ENCODE data around the gene GPANK1.
"Not testable (repeated sequence)": the region's sequence is repeated elsewhere in the genome, so short reads cannot be mapped to it uniquely, and the experiment has no call there.

GPANK1 gene

DNA sequence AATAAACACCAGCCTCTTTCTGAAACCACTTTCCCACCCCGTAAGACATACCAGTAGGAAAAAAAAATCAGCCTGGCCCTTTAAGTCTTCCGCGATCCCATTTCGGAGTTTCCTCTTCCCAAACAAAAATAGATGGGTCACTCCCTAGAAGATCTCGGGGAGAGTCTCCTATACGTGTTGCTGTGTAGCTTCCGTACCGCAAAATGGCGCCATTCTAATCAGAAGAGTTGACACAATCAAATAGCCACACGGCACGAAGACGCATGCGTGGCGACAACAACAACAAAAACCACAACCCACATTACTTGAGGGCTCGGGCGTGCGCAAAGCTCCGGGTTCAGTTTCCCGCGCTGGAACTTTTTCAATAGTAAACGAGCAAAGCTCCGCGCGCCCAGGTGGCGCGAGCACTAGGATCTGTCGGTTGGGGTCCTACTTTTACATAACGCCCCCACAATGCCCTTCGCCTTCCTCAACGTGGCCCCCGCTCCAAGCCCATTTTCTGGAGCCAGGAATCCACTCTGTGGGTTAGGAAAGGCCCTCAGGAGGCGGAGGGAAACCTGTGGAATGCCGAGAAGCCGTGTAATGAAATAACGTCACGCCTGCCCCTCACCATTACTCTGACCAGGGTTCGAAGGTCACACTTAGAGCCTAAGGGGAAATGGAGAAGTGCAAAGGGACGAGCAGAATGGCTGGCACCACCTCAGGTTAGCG, at the start of gene GPANK1:
TSS of gene GPANK1 (minus strand) at position 208 of the 711 bp plus-strand sequence. CDS start 519 bp downstream, outside the sequence.
- DNase-seq (ENCODE audit: extremely low read depth in 1 of 2, low read depth in 1 of 2), result peak; percentile 80 to 81

DNA sequence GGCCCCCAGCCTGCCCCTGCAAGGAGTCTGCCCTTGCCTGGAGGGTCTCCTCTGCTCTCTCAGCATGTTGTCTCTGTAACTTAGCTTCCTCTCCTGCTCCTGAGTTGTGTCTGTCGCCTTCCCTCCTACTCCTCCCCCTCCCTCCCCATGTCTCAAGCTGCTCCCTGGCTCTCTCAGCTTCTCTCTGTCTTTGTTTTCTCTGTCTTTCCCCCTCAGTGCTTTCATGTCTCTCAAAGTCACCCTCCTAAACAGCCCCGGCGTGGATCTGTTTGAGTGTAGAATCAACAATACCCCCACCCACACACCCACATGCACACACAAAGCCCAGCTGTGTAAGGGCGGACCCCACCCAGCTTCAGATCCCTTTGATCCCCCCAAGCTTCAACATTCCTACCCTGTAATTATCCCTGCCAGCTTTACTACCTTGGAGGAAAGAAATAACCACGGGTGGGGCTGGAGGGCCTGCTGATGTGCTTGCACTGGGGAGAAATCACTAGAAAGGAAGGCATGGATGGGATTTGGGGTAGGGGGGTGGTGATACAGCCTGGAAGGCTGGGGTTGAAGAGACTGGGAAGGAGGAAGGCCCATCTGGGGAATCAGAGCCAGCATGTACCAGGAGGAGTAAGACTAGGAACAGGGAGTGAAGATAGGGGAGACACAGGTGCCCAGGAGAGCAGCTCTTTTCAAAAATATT, 49.3 kb upstream of the GPANK1 start:
- DNase-seq (ENCODE audit: extremely low read depth in 1 of 2, low read depth in 1 of 2), result no peak

DNA sequence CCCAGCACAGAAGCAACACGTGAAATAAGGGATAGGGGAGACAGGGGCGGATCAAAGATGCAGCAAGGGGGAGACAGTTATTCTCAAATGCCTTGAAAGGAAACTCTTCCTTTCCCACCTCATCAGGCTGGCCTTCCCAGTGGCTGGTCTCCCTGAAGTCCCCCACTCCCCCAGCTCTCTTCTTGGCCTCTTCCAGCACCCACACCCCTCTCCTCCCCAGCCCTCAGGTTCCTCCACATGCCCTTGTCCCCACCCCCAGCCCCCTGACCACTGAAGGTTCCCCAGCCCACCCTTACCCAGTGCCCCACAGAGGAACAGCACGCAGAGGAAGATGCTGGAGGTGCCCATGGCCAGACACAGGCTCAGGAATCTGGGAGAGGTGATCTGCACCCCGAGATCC, 48.7 kb upstream of the GPANK1 start:
- DNase-seq (ENCODE audit: extremely low read depth in 1 of 2, low read depth in 1 of 2), result no peak

DNA sequence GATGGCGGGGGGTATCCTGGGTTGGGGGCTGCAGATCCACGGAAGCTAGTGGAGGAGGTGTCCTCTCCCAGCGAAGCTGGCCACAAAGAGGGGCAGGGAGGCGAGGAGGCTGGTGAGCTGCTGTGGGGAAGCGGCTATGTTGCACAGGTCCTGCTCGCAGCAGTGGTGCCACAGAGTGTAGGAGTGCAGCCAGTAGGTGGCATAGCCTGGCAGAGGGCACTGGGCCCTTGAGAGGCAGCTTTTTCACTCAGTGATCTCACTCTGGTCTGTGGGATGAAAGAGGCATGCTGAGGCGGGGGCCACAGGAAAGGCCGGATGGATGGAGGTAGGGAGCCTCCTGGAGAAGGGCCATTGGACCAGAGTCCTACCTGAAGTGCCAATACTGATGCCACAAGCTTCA, 47.5 kb upstream of the GPANK1 start:
- no peak for DNase-seq (ENCODE audit: extremely low read depth in 1 of 2, low read depth in 1 of 2)

DNA sequence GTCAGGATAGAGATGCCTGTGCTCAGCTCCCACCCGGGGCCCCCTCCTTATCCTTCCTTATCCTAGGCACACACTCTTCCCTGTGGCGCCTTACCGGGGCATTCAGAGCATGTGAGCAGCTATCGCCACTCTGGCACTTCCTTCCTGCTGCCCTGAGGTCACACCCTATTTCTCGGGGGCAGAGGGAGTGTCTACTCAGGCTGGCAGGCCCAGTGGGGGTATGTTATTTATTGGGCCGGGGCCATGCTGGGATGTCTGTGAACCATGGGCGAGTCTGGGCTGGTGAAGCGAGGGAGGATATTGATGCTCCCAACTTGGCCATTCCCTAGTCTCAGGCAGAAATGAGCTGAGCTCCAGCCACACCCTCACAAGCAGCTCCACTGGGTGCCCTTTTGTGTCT, 46.4 kb upstream of the GPANK1 start:
- no peak for DNase-seq (ENCODE audit: extremely low read depth in 1 of 2, low read depth in 1 of 2)

DNA sequence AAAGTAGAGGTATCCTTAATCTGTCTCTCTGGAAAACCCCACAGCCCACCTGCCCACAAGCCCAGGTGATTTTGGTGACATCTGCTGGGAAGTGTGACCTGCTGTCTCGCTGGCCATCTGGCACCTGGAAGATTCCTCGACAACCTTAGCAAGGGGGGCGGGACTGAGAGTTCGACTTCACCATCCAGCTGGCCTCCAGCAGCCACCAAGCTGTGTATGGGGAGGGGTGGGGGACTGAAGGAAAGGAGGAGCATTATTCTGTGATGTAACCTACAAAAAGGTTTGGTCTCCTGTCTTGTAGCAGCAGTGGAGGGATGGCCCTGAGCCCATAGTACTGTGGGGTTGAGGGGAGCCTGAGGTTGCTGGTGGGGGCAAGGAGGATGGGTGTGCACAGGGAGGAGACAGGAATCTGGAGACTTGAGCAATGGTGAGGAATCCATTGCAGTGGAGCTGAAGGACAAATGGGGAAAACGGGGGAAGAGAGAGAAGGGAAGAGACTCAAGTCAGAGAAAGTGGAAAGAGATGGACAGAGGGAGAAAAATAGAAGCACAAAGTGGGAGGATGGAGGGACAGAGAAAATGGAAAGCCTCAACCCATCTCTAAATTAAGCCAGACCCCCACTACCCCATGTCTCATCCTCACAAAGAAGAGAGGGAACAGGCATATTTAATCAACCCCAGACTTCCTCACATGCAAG, 45.9 kb upstream of the GPANK1 start:
- no peak for DNase-seq (ENCODE audit: extremely low read depth in 1 of 2, low read depth in 1 of 2)

DNA sequence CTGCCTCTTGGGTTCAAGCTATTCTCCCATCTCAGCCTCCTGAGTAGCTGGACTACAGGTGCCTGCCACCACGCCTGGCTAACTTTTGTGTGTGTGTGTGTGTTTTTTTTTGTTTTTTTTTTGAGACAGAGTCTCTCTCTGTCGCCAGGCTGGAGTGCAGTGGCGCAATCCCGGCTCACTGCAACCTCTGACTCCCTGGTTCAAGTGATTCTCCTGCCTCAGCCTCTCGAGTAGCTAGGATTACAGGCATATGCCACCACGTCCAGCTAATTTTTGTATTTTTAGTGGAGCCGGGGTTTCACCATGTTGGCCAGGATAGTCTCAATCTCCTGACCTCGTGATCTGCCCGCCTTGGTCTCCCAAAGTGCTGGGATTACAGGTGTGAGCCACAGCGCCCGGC, 44.4 kb upstream of the GPANK1 start:
- not testable (repeated sequence) for DNase-seq (ENCODE audit: extremely low read depth in 1 of 2, low read depth in 1 of 2)

DNA sequence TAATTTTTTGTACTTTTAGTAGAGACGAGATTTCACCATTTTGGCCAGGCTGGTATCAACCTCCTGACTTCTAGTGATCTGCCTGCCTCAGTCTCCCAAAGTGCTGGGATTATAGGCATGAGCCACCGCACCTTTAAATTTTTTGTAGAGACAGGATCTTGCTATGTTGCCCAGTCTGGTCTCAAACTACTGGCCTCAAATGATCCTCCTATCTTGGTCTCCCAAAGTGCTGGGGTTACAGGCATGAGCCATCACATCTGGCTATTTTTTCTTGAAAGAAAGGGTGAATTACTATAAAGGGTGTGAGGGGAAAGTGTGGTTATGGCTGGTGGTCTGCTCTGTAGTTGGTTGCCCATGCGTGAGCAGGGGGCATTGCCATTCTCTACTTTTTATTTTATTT, 43.4 kb upstream of the GPANK1 start:
- DNase-seq (ENCODE audit: extremely low read depth in 1 of 2, low read depth in 1 of 2), result no peak

DNA sequence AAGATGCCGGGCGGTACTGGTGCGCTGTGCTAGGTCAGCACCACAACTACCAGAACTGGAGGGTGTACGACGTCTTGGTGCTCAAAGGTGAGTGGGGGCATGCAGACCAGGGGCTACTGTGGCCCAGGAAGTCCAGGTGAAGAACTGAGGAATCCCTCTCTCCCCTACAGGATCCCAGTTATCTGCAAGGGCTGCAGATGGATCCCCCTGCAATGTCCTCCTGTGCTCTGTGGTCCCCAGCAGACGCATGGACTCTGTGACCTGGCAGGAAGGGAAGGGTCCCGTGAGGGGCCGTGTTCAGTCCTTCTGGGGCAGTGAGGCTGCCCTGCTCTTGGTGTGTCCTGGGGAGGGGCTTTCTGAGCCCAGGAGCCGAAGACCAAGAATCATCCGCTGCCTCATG, 42.9 kb upstream of the GPANK1 start:
- no peak for DNase-seq (ENCODE audit: extremely low read depth in 1 of 2, low read depth in 1 of 2)

DNA sequence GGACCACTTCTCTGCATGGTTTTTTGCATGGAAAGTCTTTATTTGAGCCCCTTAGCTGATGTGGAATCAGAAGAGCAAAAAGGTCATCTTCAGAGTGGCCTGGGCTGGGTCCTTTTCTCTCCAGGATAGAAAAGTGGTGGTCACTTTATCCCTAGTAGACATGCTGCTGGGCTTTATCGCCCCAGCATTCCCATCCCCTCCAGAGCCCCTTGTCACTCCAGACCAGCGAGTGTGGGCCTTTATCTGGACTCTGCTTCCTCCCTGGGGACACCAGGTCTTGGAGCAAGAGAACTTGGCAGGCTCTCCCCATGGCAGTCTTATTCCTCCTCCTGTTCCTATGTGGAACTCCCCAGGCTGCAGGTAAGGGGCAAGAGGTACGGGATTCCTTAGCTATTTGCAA, 41.8 kb upstream of the GPANK1 start, which contains the start of gene LY6G6F:
TSS of gene LY6G6F (plus strand) at position 268 of the 400 bp plus-strand sequence. CDS start at position 309, 41 bp downstream.
- no peak for DNase-seq (ENCODE audit: extremely low read depth in 1 of 2, low read depth in 1 of 2)

DNA sequence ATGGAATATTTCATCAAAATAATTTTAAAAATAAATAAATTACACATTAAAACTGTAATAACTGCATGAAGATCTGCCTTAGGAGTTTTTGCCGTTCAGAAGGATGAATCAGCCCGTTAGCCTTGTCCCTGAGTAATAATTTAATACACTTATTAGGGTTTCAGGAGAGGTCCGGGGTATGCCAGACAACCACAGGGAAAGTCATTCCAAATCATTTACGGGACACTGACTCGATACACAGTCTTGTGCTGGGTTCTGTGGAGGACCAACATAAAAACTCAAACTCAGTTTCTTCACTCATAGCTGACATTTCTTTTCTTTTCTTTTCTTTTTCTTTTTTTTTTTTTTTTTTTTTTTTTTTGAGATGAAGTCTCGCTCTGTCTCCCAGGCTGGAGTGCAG, 41.1 kb upstream of the GPANK1 start:
- no peak for DNase-seq (ENCODE audit: extremely low read depth in 1 of 2, low read depth in 1 of 2)

DNA sequence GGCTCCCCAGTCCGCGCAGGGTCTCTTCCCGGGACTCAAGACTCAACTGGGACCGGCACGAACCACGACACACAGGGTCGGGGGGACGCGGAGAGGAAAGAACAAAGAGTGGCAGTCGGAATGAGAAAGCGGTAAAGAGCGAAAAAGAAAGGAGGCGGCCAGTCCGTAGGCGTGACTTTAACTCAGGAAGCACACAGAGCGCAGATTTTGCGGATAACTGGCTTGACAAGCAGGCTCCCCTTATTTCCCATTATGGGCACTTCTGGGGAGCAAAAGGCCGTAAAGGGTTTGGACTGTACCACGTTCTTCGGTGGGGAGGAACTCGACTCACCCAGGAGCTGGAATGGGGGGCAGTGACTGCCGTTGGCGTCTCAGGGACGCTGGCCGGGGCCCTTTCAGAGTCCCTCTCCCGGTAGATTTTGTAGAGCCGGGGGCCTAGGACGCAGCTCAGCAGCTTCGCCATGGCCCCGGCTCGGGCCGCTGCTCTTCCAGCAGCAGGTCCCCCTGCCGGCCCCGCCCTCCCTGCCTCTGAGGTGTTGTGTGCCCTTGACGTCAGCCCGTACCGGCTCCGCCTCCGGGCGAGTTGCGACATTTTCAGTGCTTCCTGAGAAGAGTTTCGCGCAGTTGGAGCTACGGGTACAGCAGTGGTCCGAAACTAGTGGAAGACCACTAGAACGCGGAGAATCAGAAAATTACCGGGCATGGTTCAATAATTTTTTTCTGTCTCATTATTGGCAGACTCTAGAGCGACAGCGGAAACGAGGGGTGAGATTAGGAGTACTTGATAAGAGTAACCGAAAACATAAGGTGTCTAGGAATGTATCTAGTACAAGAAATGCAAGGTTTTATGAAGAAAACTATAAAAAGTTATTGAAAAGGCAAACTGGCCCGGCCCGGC, 38.3 kb upstream of the GPANK1 start, which contains the start of gene ABHD16A:
TSS of gene ABHD16A (minus strand) at position 506 of the 898 bp plus-strand sequence. CDS start at position 463, 43 bp downstream.
- DNase-seq (ENCODE audit: extremely low read depth in 1 of 2, low read depth in 1 of 2), result peak; percentile 94 to 96

DNA sequence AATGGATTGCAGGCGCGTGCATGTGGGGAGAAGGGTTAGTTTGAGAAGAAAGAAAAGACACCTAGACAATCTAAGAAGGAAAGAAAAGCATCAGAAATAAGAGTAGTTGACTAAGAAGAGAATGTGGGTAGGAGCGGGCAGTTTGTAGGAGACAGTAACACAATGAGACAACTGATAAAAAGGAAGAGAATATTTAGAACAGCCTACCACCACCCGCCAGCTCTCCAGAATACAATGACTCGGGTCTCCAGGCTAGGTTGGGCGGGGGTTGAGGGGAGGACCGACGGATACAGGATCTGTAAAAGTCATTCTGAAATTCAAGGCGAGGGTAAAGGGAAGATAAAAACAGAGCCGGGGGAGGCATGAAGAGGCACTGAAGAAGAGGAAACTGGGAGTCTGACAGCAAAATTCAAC, 37.6 kb upstream of the GPANK1 start:
- no peak for DNase-seq (ENCODE audit: extremely low read depth in 1 of 2, low read depth in 1 of 2)

DNA sequence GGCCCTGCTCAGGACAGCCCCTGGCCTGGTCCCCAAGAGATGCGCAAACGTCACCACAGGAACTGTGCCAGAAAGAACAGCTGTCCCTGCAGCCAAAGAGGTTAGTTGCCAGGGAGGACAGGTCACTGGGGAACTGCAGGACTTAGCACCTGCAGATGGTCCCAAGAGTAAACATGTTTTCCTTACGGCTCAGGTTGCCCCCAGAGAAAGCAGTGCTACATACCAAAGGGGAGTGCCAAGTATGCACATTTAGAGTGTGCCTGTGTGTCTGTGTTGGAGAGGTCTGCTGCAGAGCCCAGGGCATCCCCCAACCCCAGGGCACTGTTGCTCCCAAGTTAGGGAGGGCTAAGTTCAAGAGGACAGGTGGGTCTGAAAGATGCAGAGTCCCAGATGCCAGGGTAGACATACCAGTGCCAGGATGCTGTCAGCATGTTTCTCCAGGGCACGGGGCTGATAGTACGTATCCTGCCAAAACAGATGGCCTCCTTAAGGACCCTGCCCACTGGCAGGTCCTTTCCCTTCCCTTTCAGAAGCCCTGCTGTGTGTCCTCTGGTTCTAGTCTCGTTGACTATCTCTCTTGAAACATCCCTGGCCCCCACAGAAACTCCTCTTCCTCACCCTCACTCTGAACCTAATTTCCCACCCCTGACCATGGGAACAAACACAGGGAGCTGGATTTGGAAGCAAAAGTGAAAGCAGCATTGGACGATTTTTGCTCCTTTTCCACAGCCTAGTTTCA, 37.0 kb upstream of the GPANK1 start:
- DNase-seq (ENCODE audit: extremely low read depth in 1 of 2, low read depth in 1 of 2), result no peak

DNA sequence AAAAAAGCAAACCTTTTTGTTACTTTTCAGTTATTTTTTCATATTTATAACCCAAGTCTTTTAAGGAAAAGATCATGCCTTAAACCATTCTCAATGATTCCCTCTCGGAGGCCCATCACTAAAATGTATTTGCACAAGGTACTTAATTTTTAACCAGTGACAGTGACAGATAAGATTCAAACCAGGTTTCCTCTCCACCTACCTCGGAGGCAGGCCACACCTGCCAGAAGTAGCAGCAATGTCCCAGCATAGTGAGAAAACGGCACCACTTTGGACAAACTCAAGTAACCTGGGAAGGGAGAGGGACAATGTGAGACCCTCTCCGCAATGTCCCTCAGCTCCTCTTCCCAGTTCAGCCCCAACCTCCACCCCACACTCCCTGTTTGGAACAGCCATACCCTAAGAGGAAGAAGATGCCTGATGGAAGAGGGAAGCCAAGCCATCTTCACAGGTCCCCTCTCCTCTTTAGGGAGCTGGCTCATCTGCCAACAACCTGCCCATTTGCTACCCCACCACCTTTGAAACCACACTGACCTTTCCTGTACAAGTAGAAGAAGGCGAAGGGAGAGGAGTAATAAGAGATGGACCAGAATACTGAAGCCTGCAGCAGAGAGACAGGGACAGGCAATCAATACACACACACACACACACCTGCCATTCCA, 36.1 kb upstream of the GPANK1 start:
- DNase-seq (ENCODE audit: extremely low read depth in 1 of 2, low read depth in 1 of 2), result no peak

DNA sequence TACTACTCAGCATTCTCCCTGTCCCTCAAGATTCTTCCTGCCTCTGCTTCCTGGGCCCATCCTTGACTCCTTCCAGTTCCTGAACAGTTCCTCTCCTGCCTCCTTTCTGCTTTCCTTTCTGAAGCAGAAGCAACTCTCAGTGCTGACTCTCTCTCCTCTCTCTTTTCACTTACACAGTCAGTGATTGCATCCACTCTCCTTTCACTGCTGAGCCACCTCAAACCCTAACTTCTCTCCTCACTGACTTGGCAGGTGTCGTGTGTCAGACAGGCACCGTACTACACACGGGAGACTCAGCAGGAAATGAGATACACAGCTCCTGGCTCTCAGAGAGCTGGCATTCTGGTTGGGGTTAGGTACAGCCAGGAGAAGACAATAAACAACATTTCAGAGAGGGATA, 32.8 kb upstream of the GPANK1 start:
- no peak for DNase-seq (ENCODE audit: extremely low read depth in 1 of 2, low read depth in 1 of 2)

DNA sequence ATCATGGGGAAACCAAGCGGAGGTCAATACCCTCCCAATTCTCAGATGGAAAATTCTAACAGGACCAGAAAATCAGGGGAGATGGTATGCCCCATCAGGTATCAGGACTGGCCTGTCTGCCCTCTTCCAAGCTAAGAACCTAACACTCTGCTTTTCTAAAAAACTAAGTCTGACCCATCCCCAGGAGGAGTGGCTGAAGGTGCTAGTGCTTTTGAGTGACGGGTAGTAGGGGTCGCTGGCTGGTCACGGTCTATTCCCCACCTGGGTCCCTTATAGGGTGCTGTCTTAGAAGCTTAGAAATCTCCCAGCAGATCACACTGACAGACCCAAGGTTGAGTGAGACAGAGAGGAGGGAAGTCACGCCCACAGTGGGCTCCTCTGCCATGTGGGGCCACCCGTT, 28.7 kb upstream of the GPANK1 start:
- DNase-seq (ENCODE audit: extremely low read depth in 1 of 2, low read depth in 1 of 2), result no peak

DNA sequence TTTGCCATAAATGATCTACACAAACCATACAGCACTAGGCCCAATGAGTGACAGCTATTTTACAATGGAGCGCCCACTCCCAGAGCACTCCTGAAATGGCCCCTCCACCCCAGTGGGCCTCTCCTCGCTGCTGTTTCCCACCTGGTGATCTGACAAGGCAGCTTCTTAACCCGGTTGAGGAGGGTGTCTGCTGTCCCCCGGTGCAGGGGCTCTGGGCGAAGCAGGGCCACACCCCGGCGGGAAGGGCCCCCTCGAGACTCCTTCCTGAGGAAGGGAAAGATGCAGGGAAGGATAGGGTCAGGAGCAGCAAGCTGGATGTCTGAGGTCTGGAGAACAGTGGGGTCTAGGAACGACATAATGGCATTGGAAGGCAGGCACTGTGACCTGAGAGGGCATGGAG, 28.1 kb upstream of the GPANK1 start:
- DNase-seq (ENCODE audit: extremely low read depth in 1 of 2, low read depth in 1 of 2), result no peak

DNA sequence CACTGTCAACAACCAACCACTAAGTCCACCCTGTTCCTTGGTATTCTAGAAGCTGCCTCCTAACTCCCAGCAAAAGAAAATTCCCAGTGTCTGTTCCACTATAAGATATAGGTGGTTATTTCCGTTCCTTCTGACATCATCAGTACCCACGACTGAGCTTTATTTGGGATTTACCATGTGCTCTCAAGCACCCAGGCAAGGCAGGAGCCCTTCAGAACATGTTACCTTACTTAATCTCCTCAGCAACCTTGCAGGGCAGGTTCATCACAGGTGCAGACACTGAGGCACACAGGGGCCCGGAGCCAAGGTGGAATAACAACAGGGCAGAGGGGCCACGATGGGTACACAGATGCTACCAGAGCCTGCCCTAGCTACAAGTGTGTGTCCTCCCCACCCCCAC, 27.6 kb upstream of the GPANK1 start:
- DNase-seq (ENCODE audit: extremely low read depth in 1 of 2, low read depth in 1 of 2), result no peak

Measured in activated CD8-positive, alpha-beta memory T cell treated with anti-CD3 and anti-CD28 coated beads for 1 hour (primary cell).